ENCODE data around the gene CLSTN1. TPM values are rescaled to one million over a fixed set of nuclear protein-coding genes. Genes with fewer than 3 reads are reported as not detected.

Gene CLSTN1
- total and polyA plus RNA-seq, 2 of the 8 experiments (the other 6 are each of a cell fraction or from before 2014, with no cell fraction given), result 34.2 to 97.4 TPM

DNA sequence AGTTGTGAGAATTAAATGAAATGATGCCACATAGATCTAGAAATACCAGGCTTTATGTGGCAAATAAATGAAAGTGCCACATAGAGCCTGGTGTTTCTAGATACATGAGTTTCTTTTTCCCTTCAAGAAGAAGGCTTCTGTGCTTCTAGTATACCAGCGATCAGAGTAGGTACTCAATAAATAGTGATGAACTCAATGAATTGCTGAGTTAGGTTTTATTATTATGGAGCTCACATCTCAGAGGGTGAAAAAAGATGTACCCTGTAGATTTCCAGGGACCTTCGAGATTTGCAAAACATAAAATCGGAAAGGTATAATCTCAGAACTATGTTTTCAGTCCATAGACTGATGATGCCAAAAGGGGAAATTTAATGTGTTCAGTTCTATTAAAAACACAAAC lies 2.3 kb upstream of the CLSTN1 start (continued):
- TF ChIP-seq, protein P1, sequence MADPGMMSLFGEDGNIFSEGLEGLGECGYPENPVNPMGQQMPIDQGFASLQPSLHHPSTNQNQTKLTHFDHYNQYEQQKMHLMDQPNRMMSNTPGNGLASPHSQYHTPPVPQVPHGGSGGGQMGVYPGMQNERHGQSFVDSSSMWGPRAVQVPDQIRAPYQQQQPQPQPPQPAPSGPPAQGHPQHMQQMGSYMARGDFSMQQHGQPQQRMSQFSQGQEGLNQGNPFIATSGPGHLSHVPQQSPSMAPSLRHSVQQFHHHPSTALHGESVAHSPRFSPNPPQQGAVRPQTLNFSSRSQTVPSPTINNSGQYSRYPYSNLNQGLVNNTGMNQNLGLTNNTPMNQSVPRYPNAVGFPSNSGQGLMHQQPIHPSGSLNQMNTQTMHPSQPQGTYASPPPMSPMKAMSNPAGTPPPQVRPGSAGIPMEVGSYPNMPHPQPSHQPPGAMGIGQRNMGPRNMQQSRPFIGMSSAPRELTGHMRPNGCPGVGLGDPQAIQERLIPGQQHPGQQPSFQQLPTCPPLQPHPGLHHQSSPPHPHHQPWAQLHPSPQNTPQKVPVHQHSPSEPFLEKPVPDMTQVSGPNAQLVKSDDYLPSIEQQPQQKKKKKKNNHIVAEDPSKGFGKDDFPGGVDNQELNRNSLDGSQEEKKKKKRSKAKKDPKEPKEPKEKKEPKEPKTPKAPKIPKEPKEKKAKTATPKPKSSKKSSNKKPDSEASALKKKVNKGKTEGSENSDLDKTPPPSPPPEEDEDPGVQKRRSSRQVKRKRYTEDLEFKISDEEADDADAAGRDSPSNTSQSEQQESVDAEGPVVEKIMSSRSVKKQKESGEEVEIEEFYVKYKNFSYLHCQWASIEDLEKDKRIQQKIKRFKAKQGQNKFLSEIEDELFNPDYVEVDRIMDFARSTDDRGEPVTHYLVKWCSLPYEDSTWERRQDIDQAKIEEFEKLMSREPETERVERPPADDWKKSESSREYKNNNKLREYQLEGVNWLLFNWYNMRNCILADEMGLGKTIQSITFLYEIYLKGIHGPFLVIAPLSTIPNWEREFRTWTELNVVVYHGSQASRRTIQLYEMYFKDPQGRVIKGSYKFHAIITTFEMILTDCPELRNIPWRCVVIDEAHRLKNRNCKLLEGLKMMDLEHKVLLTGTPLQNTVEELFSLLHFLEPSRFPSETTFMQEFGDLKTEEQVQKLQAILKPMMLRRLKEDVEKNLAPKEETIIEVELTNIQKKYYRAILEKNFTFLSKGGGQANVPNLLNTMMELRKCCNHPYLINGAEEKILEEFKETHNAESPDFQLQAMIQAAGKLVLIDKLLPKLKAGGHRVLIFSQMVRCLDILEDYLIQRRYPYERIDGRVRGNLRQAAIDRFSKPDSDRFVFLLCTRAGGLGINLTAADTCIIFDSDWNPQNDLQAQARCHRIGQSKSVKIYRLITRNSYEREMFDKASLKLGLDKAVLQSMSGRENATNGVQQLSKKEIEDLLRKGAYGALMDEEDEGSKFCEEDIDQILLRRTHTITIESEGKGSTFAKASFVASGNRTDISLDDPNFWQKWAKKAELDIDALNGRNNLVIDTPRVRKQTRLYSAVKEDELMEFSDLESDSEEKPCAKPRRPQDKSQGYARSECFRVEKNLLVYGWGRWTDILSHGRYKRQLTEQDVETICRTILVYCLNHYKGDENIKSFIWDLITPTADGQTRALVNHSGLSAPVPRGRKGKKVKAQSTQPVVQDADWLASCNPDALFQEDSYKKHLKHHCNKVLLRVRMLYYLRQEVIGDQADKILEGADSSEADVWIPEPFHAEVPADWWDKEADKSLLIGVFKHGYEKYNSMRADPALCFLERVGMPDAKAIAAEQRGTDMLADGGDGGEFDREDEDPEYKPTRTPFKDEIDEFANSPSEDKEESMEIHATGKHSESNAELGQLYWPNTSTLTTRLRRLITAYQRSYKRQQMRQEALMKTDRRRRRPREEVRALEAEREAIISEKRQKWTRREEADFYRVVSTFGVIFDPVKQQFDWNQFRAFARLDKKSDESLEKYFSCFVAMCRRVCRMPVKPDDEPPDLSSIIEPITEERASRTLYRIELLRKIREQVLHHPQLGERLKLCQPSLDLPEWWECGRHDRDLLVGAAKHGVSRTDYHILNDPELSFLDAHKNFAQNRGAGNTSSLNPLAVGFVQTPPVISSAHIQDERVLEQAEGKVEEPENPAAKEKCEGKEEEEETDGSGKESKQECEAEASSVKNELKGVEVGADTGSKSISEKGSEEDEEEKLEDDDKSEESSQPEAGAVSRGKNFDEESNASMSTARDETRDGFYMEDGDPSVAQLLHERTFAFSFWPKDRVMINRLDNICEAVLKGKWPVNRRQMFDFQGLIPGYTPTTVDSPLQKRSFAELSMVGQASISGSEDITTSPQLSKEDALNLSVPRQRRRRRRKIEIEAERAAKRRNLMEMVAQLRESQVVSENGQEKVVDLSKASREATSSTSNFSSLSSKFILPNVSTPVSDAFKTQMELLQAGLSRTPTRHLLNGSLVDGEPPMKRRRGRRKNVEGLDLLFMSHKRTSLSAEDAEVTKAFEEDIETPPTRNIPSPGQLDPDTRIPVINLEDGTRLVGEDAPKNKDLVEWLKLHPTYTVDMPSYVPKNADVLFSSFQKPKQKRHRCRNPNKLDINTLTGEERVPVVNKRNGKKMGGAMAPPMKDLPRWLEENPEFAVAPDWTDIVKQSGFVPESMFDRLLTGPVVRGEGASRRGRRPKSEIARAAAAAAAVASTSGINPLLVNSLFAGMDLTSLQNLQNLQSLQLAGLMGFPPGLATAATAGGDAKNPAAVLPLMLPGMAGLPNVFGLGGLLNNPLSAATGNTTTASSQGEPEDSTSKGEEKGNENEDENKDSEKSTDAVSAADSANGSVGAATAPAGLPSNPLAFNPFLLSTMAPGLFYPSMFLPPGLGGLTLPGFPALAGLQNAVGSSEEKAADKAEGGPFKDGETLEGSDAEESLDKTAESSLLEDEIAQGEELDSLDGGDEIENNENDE (IDR thresholded peaks at IDR 0.05; ENCODE audit: insufficient replicate concordance, low read length), result no peak
- TF ChIP-seq, protein P2, sequence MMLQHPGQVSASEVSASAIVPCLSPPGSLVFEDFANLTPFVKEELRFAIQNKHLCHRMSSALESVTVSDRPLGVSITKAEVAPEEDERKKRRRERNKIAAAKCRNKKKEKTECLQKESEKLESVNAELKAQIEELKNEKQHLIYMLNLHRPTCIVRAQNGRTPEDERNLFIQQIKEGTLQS (IDR thresholded peaks at IDR 0.05; ENCODE audit: insufficient read depth, low read depth, low read length), result no peak
- no peak for TF ChIP-seq TEAD4 (IDR thresholded peaks at IDR 0.05; ENCODE audit: low read depth, low read length)

Measured in H1 (cell line).